Measurements from ENCODE around the gene TPM4.

Gene TPM4

GRCh38 chr19:16037424-16038195 lies 38.7 kb upstream of the TPM4 start:
- no peaks in the 10 kb centered on the region for H3K9me3 Mint-ChIP-seq
- H3K4me3 Mint-ChIP-seq: no peak overlapping the region
- no peaks in the 10 kb centered on the region for H3K27me3 Mint-ChIP-seq
- H3K4me1 Mint-ChIP-seq (ENCODE audit: low read depth): peaks cover 6% of the 10 kb centered on the region
- H3K27ac Mint-ChIP-seq: no peak overlapping the region
- H3K36me3 Mint-ChIP-seq (ENCODE audit: low read depth): no peaks in the 10 kb centered on the region

- Mint-ChIP-seq H3K36me3 (ENCODE audit: low read depth) (no peaks in the 10 kb centered on the region), H3K9me3 (no peaks in the 10 kb centered on the region), H3K4me1 (ENCODE audit: low read depth) (peaks cover 6% of the 10 kb centered on the region), H3K27ac (no peak overlapping the region), H3K4me3 (no peak overlapping the region), H3K27me3 (no peaks in the 10 kb centered on the region)
Measured at GRCh38 chr19:16038196-16038695, 38.0 kb upstream of the TPM4 start.

DNA sequence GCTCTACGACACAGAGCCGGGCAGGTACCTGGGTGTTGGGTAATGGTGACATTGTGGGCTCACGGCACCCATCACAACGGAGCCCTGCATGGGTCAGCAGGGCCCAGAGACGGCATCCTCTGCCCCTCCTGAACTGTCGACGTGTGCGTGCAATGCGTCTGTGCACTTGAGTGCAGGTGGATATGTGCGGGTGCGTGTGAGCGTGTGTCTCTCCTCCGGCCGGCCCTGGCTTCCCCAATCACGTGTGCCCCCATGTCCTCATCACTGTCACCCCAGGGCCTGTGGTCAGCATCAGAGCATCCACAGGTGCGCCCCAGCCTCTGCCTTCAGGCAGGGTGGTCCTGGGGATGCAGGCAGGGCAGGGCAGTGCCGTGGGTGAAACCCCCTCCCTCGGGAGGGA lies 37.2 kb upstream of the TPM4 start:
- peaks cover 6% of the 10 kb centered on the region for H3K4me1 Mint-ChIP-seq (ENCODE audit: low read depth)
- H3K27ac Mint-ChIP-seq: no peak overlapping the region
- H3K27me3 Mint-ChIP-seq: no peaks in the 10 kb centered on the region
- H3K36me3 Mint-ChIP-seq (ENCODE audit: low read depth): no peaks in the 10 kb centered on the region
- no peaks in the 10 kb centered on the region for H3K9me3 Mint-ChIP-seq
- H3K4me3 Mint-ChIP-seq: no peak overlapping the region

- Mint-ChIP-seq H3K27me3 (no peaks in the 10 kb centered on the region), H3K4me3 (no peak overlapping the region), H3K4me1 (ENCODE audit: low read depth) (peaks cover 6% of the 10 kb centered on the region), H3K9me3 (no peaks in the 10 kb centered on the region), H3K36me3 (ENCODE audit: low read depth) (no peaks in the 10 kb centered on the region), H3K27ac (no peak overlapping the region)
Measured at GRCh38 chr19:16039545-16039944, 36.8 kb upstream of the TPM4 start.

DNA sequence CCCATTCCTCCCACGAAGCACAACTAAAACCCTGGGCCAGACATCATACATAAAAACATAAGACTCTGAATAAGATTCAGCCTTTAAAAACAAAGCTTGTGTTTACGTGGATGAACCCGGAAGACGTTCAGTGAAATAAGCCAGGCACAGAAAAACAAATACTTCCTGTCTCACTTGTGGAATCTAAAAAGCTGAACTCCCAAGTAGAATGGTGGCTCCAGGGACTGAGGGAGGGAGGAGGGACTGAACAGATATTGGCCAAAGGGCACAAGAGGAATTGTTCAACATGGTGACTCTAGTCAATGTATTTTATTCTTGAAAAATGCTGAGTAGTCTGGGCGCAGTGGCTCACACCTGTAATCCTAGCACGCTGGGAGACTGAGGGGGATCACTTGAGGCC lies 35.7 kb upstream of the TPM4 start:
- H3K4me1 Mint-ChIP-seq (ENCODE audit: low read depth): peaks cover 6% of the 10 kb centered on the region
- H3K9me3 Mint-ChIP-seq: no peaks in the 10 kb centered on the region
- H3K27me3 Mint-ChIP-seq: no peaks in the 10 kb centered on the region
- no peaks in the 10 kb centered on the region for H3K36me3 Mint-ChIP-seq (ENCODE audit: low read depth)
- no peak overlapping the region for H3K27ac Mint-ChIP-seq
- H3K4me3 Mint-ChIP-seq: no peak overlapping the region

DNA sequence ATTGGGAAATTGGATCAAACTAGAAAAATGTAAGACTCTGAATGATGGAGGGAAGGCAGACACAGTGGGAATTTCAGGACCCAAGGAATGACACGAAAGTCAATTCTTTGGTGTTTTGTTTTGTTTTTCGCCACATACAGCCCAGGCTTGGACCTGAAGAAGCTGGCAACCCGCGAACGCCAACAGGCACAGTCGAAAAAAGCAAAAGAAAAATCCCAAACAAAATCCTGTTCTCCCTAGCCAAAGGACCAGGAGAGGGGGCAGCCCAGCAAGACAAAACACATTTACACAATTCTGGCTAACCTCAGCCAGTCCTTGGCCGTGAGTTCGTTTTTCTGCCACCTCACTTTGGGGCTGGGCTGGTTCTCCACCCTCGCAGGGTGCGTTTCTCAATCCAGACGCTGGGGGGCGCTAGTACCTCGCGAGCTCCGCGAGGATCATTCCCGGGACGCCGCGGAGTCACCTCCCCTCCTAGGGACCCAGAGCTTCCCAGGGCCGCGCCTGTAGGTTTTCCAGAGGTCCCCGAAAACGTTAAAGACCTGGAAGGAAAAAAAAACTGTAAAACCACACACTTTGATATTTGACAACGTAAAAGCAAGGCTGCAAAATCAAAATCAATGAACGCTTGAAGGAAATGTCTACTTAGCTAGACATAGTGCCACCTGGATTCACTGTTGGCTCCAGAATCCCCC lies 34.9 kb upstream of the TPM4 start:
- Mint-ChIP-seq H3K27me3 (no peaks in the 10 kb centered on the region), H3K4me1 (ENCODE audit: low read depth) (peaks cover 6% of the 10 kb centered on the region), H3K27ac (no peak overlapping the region), H3K4me3 (peak overlapping the region; percentile 58), H3K36me3 (ENCODE audit: low read depth) (no peaks in the 10 kb centered on the region), H3K9me3 (no peaks in the 10 kb centered on the region)

DNA sequence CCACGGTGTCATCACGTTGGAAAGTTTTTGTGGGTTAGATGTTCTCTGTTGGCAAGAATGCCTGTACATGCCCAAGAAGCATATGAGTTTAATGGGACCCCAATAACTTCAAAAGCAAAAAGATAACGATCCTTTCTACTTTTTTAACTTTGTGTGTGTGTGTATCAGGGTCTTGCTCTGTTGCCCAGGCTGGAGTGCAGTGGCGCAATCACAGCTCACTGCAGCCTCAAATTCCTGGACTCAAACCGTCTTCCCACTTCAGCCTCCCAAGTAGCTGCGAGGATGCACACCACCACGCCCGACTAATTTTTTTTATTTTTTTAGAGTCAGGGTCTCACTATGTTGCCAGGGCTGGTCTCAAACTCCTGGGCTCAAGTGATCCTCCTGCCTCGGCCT lies 34.3 kb upstream of the TPM4 start:
- H3K4me3 Mint-ChIP-seq: no peak overlapping the region
- H3K27ac Mint-ChIP-seq: no peak overlapping the region
- no peaks in the 10 kb centered on the region for H3K9me3 Mint-ChIP-seq
- peaks cover 6% of the 10 kb centered on the region for H3K4me1 Mint-ChIP-seq (ENCODE audit: low read depth)
- H3K27me3 Mint-ChIP-seq: no peaks in the 10 kb centered on the region
- no peaks in the 10 kb centered on the region for H3K36me3 Mint-ChIP-seq (ENCODE audit: low read depth)

GRCh38 chr19:16042533-16043085 lies 33.7 kb upstream of the TPM4 start:
- Mint-ChIP-seq H3K27me3 (no peaks in the 10 kb centered on the region), H3K9me3 (no peaks in the 10 kb centered on the region), H3K4me1 (ENCODE audit: low read depth) (peaks cover 6% of the 10 kb centered on the region), H3K36me3 (ENCODE audit: low read depth) (no peaks in the 10 kb centered on the region), H3K4me3 (no peak overlapping the region), H3K27ac (no peak overlapping the region)

DNA sequence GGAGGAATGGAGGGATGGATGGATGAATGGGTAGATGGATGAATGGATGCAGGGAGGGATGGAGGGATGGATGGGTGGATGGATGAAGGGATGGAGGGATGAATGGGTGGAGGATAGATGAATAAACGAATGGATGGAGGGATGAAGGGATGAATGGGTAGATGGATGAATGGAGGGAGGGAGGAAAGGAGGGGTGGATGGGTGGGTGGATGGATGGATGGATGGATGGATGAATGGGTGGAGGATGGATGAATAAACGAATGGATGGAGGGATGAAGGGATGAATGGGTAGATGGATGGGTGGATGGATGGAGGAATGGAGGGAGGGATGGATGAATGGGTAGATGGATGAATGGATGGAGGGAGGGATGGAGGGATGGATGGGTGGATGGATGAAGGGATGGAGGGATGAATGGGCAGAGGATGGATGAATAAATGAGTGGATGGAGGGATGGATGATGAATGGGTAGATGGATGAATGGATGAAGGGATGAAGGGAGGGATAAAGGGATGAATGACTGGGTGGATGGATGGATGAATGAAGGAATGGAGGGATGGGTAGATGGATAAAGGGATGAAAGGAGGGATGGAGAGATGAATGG lies 33.0 kb upstream of the TPM4 start:
- Mint-ChIP-seq H3K27ac (no peak overlapping the region), H3K4me1 (ENCODE audit: low read depth) (peaks cover 6% of the 10 kb centered on the region), H3K27me3 (no peaks in the 10 kb centered on the region), H3K9me3 (no peaks in the 10 kb centered on the region), H3K4me3 (no peak overlapping the region), H3K36me3 (ENCODE audit: low read depth) (no peaks in the 10 kb centered on the region)

DNA sequence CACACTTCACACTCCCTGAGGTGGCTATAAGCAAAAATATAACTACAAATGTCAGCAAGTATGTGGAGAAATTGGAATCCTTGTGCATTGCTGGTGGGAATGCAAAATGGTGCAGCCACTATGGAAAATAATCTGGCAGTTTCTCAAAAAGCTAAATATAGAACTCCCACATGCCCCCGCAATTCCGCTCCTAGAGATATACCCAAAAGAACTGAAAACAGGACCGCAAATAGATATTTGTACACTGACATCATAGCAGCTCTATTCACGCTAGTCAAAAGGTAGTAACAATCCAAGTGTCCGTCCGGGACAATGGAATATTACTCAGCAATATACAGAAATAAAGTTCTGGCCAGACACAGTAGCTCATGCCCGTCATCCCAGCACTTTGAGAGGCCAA lies 31.5 kb upstream of the TPM4 start:
- H3K27ac Mint-ChIP-seq: no peak overlapping the region
- no peaks in the 10 kb centered on the region for H3K9me3 Mint-ChIP-seq
- peaks cover 6% of the 10 kb centered on the region for H3K4me1 Mint-ChIP-seq (ENCODE audit: low read depth)
- no peaks in the 10 kb centered on the region for H3K27me3 Mint-ChIP-seq
- H3K36me3 Mint-ChIP-seq (ENCODE audit: low read depth): no peaks in the 10 kb centered on the region
- H3K4me3 Mint-ChIP-seq: no peak overlapping the region

GRCh38 chr19:16045171-16045570 lies 31.1 kb upstream of the TPM4 start:
- Mint-ChIP-seq H3K36me3 (ENCODE audit: low read depth) (no peaks in the 10 kb centered on the region), H3K4me1 (ENCODE audit: low read depth) (peaks cover 6% of the 10 kb centered on the region), H3K9me3 (no peaks in the 10 kb centered on the region), H3K27me3 (no peaks in the 10 kb centered on the region), H3K4me3 (no peak overlapping the region), H3K27ac (no peak overlapping the region)

DNA sequence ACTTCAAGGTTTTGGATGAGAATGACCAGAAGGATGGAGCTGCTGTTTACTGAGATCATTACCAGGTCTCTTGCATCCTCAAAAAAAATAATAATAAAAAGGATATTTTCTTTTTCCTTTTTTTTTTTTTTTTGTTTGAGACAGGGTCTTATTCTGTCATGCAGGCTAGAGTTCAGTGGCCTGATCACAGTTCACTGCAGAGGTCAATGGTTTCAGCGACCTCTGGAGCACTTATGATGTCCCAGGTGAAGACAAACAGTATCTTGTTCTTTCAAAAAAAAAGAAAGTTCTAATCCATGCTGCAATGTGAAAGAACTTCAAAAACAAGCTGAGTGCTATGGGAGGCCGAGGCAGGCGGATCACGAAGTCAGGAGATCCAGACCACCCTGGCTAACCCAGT lies 30.4 kb upstream of the TPM4 start:
- Mint-ChIP-seq H3K4me3 (no peak overlapping the region), H3K27ac (no peak overlapping the region), H3K9me3 (no peaks in the 10 kb centered on the region)

DNA sequence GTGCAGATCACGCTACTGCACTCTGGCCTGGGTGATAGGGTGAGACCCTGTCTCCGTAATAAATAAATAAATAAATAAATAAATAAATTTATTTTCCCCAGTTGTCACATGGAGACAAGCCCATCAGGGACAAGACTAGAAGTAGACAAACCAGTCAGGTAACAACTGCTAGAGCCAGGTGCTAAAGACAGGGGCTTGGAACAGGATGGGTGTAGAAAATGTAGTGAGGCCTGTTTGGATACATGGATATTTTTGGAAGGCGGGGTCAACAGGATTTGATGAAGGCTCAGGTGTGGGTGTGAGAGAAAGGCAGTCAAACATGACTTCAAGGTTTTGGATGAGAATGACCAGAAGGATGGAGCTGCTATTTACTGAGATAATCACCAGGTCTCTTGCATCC lies 27.7 kb upstream of the TPM4 start:
- Mint-ChIP-seq H3K27me3 (no peaks in the 10 kb centered on the region), H3K9me3 (no peaks in the 10 kb centered on the region), H3K27ac (no peak overlapping the region), H3K4me3 (no peak overlapping the region), H3K4me1 (ENCODE audit: low read depth) (peaks cover 5% of the 10 kb centered on the region), H3K36me3 (ENCODE audit: low read depth) (no peaks in the 10 kb centered on the region)

More for the DNA sequence above, 30.4 kb upstream of the TPM4 start:
- H3K4me1 Mint-ChIP-seq (ENCODE audit: low read depth): peaks cover 6% of the 10 kb centered on the region
- no peaks in the 10 kb centered on the region for H3K27me3 Mint-ChIP-seq
- H3K36me3 Mint-ChIP-seq (ENCODE audit: low read depth): no peaks in the 10 kb centered on the region

- Mint-ChIP-seq H3K4me3 (no peak overlapping the region), H3K36me3 (ENCODE audit: low read depth) (no peaks in the 10 kb centered on the region), H3K27me3 (no peaks in the 10 kb centered on the region), H3K9me3 (peaks cover 6% of the 10 kb centered on the region), H3K4me1 (ENCODE audit: low read depth) (peaks cover 5% of the 10 kb centered on the region), H3K27ac (no peak overlapping the region)
Measured at GRCh38 chr19:16051254-16052025, 24.9 kb upstream of the TPM4 start.

All from stimulated activated naive CD8-positive, alpha-beta T cell treated with anti-CD3 and anti-CD28 coated beads, Interleukin-15, Interleukin-2, amounts not matched to agents 100 ng/mL and 50 ng/mL, for 24 hours (primary cell).